ENCODE measurements around the gene NAA80.
"Not testable (repeated sequence)": the region's sequence is repeated elsewhere in the genome, so short reads cannot be mapped to it uniquely, and the experiment has no call there.

The NAA80 gene

GRCh38 chr3:50268703-50269451 lies 30.3 kb downstream of the NAA80 start, which contains the start of gene SEMA3B:
Gene SEMA3B, plus strand, starts transcription at chr3:50269147. Its CDS starts 94 bp downstream, at chr3:50269241.
- no peak for DNase-seq

GRCh38 chr3:50268276-50268675 lies 30.9 kb downstream of the NAA80 start:
- DNase-seq, result no peak

- no peak for DNase-seq
These were observed 31.8 kb downstream of the NAA80 start for GRCh38 chr3:50267280-50267913.

GRCh38 chr3:50266836-50267235 lies 32.4 kb downstream of the NAA80 start:
- no peak for DNase-seq

GRCh38 chr3:50266017-50266416 lies 33.2 kb downstream of the NAA80 start:
- DNase-seq, result no peak

- no peak for DNase-seq
These were observed 33.6 kb downstream of the NAA80 start for GRCh38 chr3:50265571-50265970.

GRCh38 chr3:50264964-50265485 lies 34.2 kb downstream of the NAA80 start:
- no peak for DNase-seq

GRCh38 chr3:50264383-50264963 lies 34.7 kb downstream of the NAA80 start:
- no peak for DNase-seq

GRCh38 chr3:50263478-50264382 lies 35.5 kb downstream of the NAA80 start:
- DNase-seq, result no peak

GRCh38 chr3:50262778-50263177 lies 36.4 kb downstream of the NAA80 start:
- DNase-seq, result no peak

- not testable (repeated sequence) for DNase-seq
These were observed 37.0 kb downstream of the NAA80 start for GRCh38 chr3:50262200-50262599.

GRCh38 chr3:50261505-50261904 lies 37.7 kb downstream of the NAA80 start:
- DNase-seq, result no peak

GRCh38 chr3:50260942-50261441 lies 38.2 kb downstream of the NAA80 start:
- DNase-seq, result no peak

- peak; percentile 83 for DNase-seq
These were observed 38.9 kb downstream of the NAA80 start for GRCh38 chr3:50260027-50260941.

- DNase-seq, result no peak
These were observed 39.7 kb downstream of the NAA80 start for GRCh38 chr3:50259432-50260026.

- no peak for DNase-seq
These were observed 40.2 kb downstream of the NAA80 start for GRCh38 chr3:50258979-50259378.

- no peak for DNase-seq
These were observed 41.0 kb downstream of the NAA80 start for GRCh38 chr3:50258029-50258680.

- peak; percentile 52 for DNase-seq
These were observed 42.0 kb downstream of the NAA80 start for GRCh38 chr3:50256978-50257890.

GRCh38 chr3:50255251-50255615 lies 44.0 kb downstream of the NAA80 start:
- no peak for DNase-seq
